ENCODE data around the gene PLD1. TPM values are rescaled to one million over a fixed set of nuclear protein-coding genes. Genes with fewer than 3 reads are reported as not detected.
"Not testable (repeated sequence)": the region's sequence is repeated elsewhere in the genome, so short reads cannot be mapped to it uniquely, and the experiment has no call there.

The PLD1 gene
- total RNA-seq, 1 experiment from 2014 or later = 6.2 TPM

GRCh38 chr3:171746320-171747222 is 63.7 kb downstream of the PLD1 start:
- not testable (repeated sequence) for DNase-seq (ENCODE audit: low read depth)

GRCh38 chr3:171745577-171746319 is 64.5 kb downstream of the PLD1 start:
- no peak for DNase-seq (ENCODE audit: low read depth)

DNA sequence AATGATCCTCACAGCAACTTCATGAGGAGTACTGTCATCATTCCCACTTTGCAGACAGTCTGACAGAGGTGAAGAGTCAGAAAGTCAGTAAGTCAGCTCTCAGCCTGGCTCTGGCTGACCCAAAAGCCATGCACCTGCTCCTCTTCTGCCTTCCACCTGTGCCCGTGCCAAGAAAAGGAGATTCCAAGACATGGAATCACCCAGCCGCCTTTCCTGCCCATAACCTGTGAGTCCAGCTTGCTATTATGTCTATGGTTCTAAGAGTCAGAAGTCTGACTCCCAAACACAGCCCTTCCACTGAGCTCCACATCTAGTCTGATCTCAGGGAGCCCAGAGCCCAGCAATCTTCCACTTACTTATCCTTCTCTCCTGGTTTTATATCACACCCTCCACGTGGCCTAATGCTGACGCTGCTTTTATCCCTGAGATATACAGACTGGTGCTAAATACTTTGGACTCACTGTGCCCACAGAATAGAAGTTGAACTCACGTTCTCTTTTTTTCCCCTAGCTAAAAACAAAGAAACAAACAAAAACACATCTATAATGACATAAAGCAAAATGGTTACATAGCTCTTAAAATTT is 66.0 kb downstream of the PLD1 start:
- no peak for DNase-seq (ENCODE audit: low read depth)

- DNase-seq (ENCODE audit: low read depth) = no peak
Observed at GRCh38 chr3:171743327-171744157, 66.7 kb downstream of the PLD1 start.

DNA sequence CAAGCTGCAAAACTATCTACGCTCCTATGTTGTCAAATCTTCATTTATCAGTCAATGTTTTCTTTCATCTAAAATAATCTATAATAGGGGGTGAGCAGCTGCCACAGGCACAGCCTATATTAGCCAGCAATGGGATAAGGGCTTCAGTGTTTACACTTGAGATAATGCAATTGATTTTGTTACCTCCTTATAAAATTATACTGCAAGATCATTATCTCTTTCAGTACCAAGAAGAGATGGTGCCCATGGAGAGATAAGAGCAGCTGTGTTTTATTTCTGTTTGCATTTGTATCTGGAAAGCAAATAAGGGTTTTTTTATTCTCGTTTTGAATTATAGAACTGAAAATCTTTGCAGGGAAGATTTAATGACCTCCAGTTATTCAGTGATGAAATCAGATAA is 68.9 kb downstream of the PLD1 start:
- DNase-seq (ENCODE audit: low read depth) = no peak

GRCh38 chr3:171736556-171736955 is 73.7 kb downstream of the PLD1 start:
- DNase-seq (ENCODE audit: low read depth) = no peak

- no peak for DNase-seq (ENCODE audit: low read depth)
Observed at GRCh38 chr3:171733561-171733960, 76.7 kb downstream of the PLD1 start.

GRCh38 chr3:171732756-171733155 is 77.5 kb downstream of the PLD1 start:
- no peak for DNase-seq (ENCODE audit: low read depth)

GRCh38 chr3:171731691-171732090 is 78.6 kb downstream of the PLD1 start:
- no peak for DNase-seq (ENCODE audit: low read depth)

- DNase-seq (ENCODE audit: low read depth) = no peak
Observed at GRCh38 chr3:171729452-171730334, 80.6 kb downstream of the PLD1 start.

GRCh38 chr3:171727288-171727687 is 83.0 kb downstream of the PLD1 start:
- no peak for DNase-seq (ENCODE audit: low read depth)

DNA sequence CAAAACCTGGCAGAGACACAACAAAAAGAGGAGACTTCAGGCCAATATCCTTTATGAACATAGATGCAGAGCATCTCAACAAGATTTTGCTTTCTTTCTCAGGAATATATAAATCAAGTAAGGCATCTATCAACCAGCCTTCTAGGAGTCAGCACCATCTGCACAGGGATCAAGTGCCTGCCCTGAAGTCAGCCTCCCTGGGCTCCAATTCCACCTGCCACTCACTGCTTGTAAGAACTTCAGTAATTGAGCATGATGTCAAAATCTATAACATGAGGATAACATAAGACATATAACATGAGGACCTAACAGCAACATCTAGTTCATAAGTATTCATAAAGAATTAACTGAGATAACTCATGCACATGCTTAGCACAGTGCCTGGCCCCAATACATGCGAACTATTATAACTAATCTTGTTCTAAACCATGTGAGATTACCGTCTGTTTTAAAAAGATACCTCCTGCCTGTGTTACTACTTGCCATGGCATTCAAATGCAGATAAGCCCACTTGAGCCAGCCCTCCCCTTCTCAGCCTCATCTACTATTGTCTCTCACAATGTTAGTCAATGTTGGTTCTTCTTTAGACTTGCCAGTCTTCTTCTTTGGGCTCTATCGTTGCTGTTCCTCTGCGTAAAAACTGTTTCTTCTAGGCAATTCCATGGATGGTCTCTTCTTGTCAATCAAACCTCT is 91.6 kb downstream of the PLD1 start:
- no peak for DNase-seq (ENCODE audit: low read depth)

- DNase-seq (ENCODE audit: low read depth) = no peak
Observed at GRCh38 chr3:171715155-171715554, 95.1 kb downstream of the PLD1 start.

- peak; percentile 63 for DNase-seq (ENCODE audit: low read depth)
Observed at GRCh38 chr3:171712171-171712938, 97.9 kb downstream of the PLD1 start.

GRCh38 chr3:171711461-171712170 is 98.7 kb downstream of the PLD1 start:
- DNase-seq (ENCODE audit: low read depth) = no peak

- no peak for DNase-seq (ENCODE audit: low read depth)
Observed at GRCh38 chr3:171710359-171710758, 99.9 kb downstream of the PLD1 start.

DNA sequence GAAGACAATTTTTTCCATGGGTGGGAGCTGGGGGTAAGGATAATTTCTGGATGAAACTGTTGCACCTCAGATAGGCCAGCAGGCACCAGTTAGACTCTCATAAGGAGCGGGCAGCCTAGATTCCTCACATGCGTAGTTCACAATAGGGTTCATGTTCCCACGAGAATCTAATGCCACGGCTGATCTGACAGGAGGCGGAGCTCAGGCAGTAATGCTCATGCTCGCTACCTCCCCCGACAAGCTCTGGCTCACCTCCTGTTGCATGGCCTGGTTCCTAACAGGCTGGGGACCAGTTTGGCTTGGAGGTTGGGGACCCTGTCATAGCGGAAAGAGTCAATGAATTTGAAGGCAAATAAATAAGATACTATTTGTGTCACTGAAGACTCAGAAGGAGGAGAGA is 105.5 kb downstream of the PLD1 start:
- no peak for DNase-seq (ENCODE audit: low read depth)

DNA sequence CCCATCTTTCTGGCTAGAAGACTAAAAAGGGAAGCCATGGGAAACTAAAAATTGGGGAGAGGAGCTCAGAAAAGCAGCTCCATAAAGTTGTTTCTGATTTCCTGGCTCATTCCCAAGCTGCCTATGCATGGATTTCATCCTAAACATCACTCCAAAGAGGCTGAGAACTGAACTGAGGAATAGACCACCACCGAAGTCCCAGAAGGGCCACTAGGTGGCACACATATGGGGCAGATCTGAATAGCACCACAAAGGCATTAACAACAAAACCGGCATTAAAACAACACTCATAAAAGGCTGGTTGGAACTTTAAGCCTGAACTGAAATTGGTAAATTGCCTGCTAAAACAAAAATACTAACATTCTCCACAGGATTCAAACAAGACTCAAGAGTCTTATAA is 106.3 kb downstream of the PLD1 start:
- DNase-seq (ENCODE audit: low read depth) = peak; percentile 70
